ENCODE results near the gene BBS9.

The BBS9 gene

DNA sequence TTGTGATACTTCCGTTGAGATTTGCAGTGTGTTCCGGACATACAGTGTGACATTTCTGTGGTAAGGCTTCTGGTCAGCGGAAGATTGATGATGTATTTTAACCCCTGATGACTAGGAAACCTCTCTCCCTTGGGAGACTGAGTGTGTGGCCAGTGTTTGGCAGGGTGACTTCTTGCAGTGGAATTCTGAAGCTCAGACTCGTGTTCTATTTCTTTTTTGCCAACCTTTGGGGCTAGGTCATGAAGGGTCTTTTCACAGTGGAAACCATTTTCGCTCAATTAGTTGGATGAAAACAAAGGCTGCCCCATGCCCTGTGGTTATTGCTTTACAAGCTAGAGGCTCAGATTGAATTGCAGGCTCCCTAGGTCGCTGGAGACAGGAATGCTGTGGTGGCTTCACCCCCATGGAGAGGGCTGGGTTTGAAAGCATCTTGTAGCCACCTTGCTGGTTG, 288.9 kb downstream of the BBS9 start:
- no peak overlapping the region for H3K9ac ChIP-seq (ENCODE audit: low read depth in 1 of 2, low read length in 2 of 2)
- no peaks in the 10 kb centered on the region for H3K27me3 ChIP-seq (ENCODE audit: control insufficient read depth in 2 of 2, insufficient read depth in 2 of 2, low read length in 2 of 2)
- no peaks in the 10 kb centered on the region for H3K9me3 ChIP-seq (ENCODE audit: control insufficient read depth in 2 of 2, low read length in 2 of 2)
- H3K4me3 ChIP-seq (ENCODE audit: low read length in 2 of 2), result no peak overlapping the region
- no peaks in the 10 kb centered on the region for H3K36me3 ChIP-seq (ENCODE audit: control insufficient read depth in 2 of 2, insufficient read depth in 2 of 2, low read length in 2 of 2)
- H3K27ac ChIP-seq (ENCODE audit: low read depth in 2 of 2, low read length in 2 of 2), result no peak overlapping the region
- H3K4me1 ChIP-seq (ENCODE audit: control insufficient read depth in 2 of 2, insufficient read depth in 2 of 2, low read length in 2 of 2), result no peaks in the 10 kb centered on the region

DNA sequence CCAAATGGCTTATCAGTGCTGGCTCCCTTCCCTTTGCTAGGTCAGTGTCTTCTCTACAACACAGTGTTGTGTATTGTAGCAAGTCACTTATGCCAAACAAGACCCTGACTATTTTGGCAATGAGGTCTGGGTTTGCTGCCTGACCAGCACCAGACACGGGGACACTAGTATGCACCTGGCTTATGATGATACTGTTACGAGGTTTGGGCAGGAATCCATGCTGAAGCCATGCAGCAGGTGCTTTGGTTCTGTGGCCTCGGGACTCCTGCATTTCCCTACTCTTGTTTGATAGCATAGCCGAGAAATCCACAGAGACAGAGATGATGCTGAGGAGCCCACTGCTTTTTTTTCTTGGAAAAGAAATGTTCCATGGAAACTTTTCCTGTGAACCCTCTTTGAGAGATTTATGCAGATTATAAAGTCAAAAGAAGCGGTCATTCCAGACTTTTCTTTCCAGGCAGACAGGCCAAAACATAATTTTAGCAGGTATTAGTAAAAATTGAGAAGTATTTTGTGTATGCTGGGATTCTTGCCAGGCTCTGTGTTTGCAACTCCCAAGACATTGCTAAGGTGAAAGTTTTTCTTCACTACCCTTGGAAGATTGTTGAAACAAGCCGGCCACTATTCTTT, 291.1 kb downstream of the BBS9 start:
- H3K36me3 ChIP-seq (ENCODE audit: control insufficient read depth in 2 of 2, insufficient read depth in 2 of 2, low read length in 2 of 2), result no peaks in the 10 kb centered on the region
- no peaks in the 10 kb centered on the region for H3K27me3 ChIP-seq (ENCODE audit: control insufficient read depth in 2 of 2, insufficient read depth in 2 of 2, low read length in 2 of 2)
- no peaks in the 10 kb centered on the region for H3K9me3 ChIP-seq (ENCODE audit: control insufficient read depth in 2 of 2, low read length in 2 of 2)
- H3K4me1 ChIP-seq (ENCODE audit: control insufficient read depth in 2 of 2, insufficient read depth in 2 of 2, low read length in 2 of 2), result no peaks in the 10 kb centered on the region
- no peak overlapping the region for H3K9ac ChIP-seq (ENCODE audit: low read depth in 1 of 2, low read length in 2 of 2)
- no peak overlapping the region for H3K27ac ChIP-seq (ENCODE audit: low read depth in 2 of 2, low read length in 2 of 2)
- H3K4me3 ChIP-seq (ENCODE audit: low read length in 2 of 2), result no peak overlapping the region

DNA sequence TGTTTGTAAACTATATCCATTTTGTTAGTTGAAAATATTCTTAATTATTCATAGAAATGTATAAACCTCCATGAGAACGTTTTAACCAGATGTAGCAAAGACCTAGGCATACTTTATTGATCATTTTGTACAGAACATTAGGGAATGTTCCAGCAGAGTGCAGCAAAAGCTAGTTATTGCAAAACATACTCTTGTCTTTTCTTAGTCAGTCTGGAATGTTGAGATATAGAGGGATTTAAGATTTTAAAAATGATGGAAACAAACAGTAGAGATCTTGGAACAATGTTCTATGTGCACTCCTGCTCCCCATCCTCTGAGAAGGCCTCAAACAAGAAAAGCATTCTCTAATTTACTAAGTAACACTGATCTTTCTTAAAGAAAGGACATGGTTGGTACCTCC, 292.1 kb downstream of the BBS9 start:
- no peaks in the 10 kb centered on the region for H3K36me3 ChIP-seq (ENCODE audit: control insufficient read depth in 2 of 2, insufficient read depth in 2 of 2, low read length in 2 of 2)
- H3K4me1 ChIP-seq (ENCODE audit: control insufficient read depth in 2 of 2, insufficient read depth in 2 of 2, low read length in 2 of 2), result no peaks in the 10 kb centered on the region
- H3K4me3 ChIP-seq (ENCODE audit: low read length in 2 of 2), result no peak overlapping the region
- H3K9ac ChIP-seq (ENCODE audit: low read depth in 1 of 2, low read length in 2 of 2), result no peak overlapping the region
- H3K27ac ChIP-seq (ENCODE audit: low read depth in 2 of 2, low read length in 2 of 2), result no peak overlapping the region
- no peaks in the 10 kb centered on the region for H3K27me3 ChIP-seq (ENCODE audit: control insufficient read depth in 2 of 2, insufficient read depth in 2 of 2, low read length in 2 of 2)
- H3K9me3 ChIP-seq (ENCODE audit: control insufficient read depth in 2 of 2, low read length in 2 of 2), result no peaks in the 10 kb centered on the region

DNA sequence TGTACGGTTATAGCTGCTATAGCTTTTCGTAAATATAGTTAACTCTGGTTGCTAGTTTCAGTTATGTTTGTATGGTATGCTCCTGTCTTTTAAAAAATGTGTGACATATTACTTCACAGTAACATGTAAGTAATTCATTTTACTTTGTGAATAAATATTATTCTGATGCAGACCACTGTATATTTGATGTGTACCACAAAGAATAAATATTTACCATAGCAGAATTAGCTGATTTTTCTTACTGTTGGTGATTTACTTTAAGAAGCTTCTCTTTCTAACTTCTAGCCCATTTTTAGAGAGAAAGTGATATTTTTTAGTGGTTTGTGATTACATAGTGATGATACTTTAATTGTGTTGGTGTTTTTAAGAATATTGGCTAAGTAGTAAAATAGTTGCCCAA, 292.8 kb downstream of the BBS9 start:
- H3K9ac ChIP-seq (ENCODE audit: low read depth in 1 of 2, low read length in 2 of 2), result no peak overlapping the region
- no peak overlapping the region for H3K27ac ChIP-seq (ENCODE audit: low read depth in 2 of 2, low read length in 2 of 2)
- H3K9me3 ChIP-seq (ENCODE audit: control insufficient read depth in 2 of 2, low read length in 2 of 2), result no peaks in the 10 kb centered on the region
- H3K27me3 ChIP-seq (ENCODE audit: control insufficient read depth in 2 of 2, insufficient read depth in 2 of 2, low read length in 2 of 2), result no peaks in the 10 kb centered on the region
- no peak overlapping the region for H3K4me3 ChIP-seq (ENCODE audit: low read length in 2 of 2)
- H3K4me1 ChIP-seq (ENCODE audit: control insufficient read depth in 2 of 2, insufficient read depth in 2 of 2, low read length in 2 of 2), result no peaks in the 10 kb centered on the region
- no peaks in the 10 kb centered on the region for H3K36me3 ChIP-seq (ENCODE audit: control insufficient read depth in 2 of 2, insufficient read depth in 2 of 2, low read length in 2 of 2)

DNA sequence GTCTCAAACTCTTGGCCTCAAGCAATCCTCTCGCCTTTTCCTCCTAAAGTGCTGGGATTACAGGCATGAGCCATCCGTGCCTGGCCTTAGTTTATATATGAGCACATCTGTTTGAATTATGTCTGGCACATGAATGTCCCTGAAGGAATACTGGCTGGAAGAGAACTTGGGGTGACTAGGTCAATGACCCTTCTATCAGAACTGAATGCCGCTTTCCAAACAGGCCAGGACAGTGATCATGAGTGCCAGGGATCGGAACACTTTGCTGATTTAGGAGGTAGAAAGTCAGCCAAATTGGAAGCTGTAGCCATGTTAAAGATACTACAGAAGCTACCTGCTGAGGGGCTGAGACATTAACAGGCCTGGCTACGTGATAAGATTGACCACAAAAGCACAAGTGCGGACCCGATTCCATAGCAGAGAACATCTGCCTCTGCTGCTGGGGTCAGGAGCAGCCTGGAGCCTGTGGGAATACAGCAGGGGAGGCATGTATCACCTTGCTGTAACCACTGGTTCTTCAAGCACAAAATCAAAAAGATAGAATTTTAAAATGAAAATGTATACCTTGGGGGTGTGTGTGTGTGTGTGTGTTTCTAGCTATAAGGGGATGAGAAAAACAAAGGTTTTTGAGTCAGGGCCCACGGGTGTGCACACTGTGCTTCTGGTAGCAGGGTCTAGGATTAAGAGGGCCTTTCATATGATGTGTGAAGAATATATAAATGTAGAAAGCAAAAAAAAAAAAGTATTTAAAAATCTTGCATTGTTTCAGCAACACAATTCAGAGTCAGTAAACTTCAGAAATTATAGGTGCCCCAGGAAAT, 293.7 kb downstream of the BBS9 start:
- no peaks in the 10 kb centered on the region for H3K9me3 ChIP-seq (ENCODE audit: control insufficient read depth in 2 of 2, low read length in 2 of 2)
- no peak overlapping the region for H3K4me3 ChIP-seq (ENCODE audit: low read length in 2 of 2)
- H3K9ac ChIP-seq (ENCODE audit: low read depth in 1 of 2, low read length in 2 of 2), result no peak overlapping the region
- H3K27me3 ChIP-seq (ENCODE audit: control insufficient read depth in 2 of 2, insufficient read depth in 2 of 2, low read length in 2 of 2), result no peaks in the 10 kb centered on the region
- no peaks in the 10 kb centered on the region for H3K36me3 ChIP-seq (ENCODE audit: control insufficient read depth in 2 of 2, insufficient read depth in 2 of 2, low read length in 2 of 2)
- H3K4me1 ChIP-seq (ENCODE audit: control insufficient read depth in 2 of 2, insufficient read depth in 2 of 2, low read length in 2 of 2), result no peaks in the 10 kb centered on the region
- no peak overlapping the region for H3K27ac ChIP-seq (ENCODE audit: low read depth in 2 of 2, low read length in 2 of 2)

DNA sequence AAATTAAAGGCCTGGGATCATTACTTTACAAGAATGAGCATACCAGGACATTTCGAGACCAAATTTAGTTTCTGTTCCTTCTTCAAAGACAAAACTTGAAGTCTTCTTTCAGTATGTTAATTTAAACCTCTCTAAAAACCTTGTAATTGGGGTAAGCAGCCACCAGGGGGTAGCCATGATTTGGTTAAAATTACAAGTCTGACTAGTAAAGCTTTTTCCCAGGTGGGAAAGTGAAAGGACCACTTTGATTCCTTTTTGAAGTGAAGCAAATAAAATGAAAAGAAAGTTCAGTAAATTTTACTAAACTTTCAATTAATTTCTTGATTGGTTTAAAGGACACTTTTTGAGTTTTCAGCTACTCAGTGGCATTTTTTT, 294.3 kb downstream of the BBS9 start:
- Histone ChIP-seq H3K27me3 (ENCODE audit: control insufficient read depth in 2 of 2, insufficient read depth in 2 of 2, low read length in 2 of 2) (no peaks in the 10 kb centered on the region), H3K9ac (ENCODE audit: low read depth in 1 of 2, low read length in 2 of 2) (no peak overlapping the region), H3K27ac (ENCODE audit: low read depth in 2 of 2, low read length in 2 of 2) (no peak overlapping the region), H3K4me3 (ENCODE audit: low read length in 2 of 2) (no peak overlapping the region), H3K4me1 (ENCODE audit: control insufficient read depth in 2 of 2, insufficient read depth in 2 of 2, low read length in 2 of 2) (no peaks in the 10 kb centered on the region), H3K36me3 (ENCODE audit: control insufficient read depth in 2 of 2, insufficient read depth in 2 of 2, low read length in 2 of 2) (no peaks in the 10 kb centered on the region), H3K9me3 (ENCODE audit: control insufficient read depth in 2 of 2, low read length in 2 of 2) (no peaks in the 10 kb centered on the region)

DNA sequence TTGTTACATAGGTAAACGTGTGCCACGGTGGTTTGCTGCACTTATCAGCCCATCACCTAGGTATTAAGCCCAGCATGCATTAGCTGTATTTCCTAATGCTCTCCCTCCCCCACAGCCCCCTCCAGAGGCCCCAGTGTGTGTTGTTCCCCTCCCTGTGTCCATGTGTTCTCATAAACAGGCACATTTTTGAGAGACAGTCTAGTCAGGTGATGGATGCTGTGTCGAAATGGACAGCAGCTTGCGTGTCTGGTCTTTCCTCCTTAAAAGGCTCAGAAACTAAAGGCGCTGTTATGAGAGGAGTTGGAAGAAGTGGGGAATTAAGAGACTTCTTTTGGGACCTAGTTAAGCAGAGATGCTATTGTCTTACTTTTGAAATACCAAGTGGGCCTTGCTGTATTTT, 296.0 kb downstream of the BBS9 start:
- H3K9ac ChIP-seq (ENCODE audit: low read depth in 1 of 2, low read length in 2 of 2), result no peak overlapping the region
- H3K4me1 ChIP-seq (ENCODE audit: control insufficient read depth in 2 of 2, insufficient read depth in 2 of 2, low read length in 2 of 2), result no peaks in the 10 kb centered on the region
- no peak overlapping the region for H3K27ac ChIP-seq (ENCODE audit: low read depth in 2 of 2, low read length in 2 of 2)
- no peak overlapping the region for H3K4me3 ChIP-seq (ENCODE audit: low read length in 2 of 2)
- H3K36me3 ChIP-seq (ENCODE audit: control insufficient read depth in 2 of 2, insufficient read depth in 2 of 2, low read length in 2 of 2), result no peaks in the 10 kb centered on the region
- H3K9me3 ChIP-seq (ENCODE audit: control insufficient read depth in 2 of 2, low read length in 2 of 2), result no peaks in the 10 kb centered on the region
- H3K27me3 ChIP-seq (ENCODE audit: control insufficient read depth in 2 of 2, insufficient read depth in 2 of 2, low read length in 2 of 2), result no peaks in the 10 kb centered on the region

DNA sequence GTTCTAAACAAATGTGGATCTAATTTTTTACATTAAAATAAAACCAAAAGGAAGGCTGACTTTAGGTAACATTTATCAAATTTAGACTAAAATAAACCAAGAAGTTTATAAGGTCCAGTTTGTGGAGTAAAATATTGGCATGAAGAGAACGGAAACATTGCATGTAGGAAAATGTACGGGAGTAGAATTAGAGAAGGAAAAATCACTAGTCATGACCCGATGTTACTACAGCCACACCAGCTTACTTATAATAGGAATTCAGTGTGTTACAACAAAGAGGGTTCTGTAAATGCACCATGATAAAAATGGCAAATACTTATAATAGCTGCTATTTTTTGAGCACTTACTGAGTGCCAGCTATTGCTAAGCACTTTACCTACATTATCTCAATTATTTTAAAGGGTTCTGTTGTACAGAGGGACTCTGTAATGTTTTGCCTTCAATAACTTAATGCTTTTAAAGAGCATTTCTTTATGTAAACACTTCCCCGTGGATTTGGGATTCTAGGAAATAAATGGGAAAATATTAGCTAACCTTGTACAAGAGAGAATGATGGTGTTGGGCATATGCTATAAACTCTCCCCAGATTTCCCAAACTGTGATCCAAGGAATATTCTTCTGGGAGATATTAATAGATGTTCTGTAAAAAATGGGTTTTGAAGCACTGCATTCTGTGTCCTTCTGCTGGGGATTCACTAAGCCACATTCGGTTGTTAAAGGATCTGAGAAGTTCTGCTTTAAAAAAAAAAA, 296.7 kb downstream of the BBS9 start:
- Histone ChIP-seq H3K4me3 (ENCODE audit: low read length in 2 of 2) (no peak overlapping the region), H3K27me3 (ENCODE audit: control insufficient read depth in 2 of 2, insufficient read depth in 2 of 2, low read length in 2 of 2) (no peaks in the 10 kb centered on the region), H3K4me1 (ENCODE audit: control insufficient read depth in 2 of 2, insufficient read depth in 2 of 2, low read length in 2 of 2) (no peaks in the 10 kb centered on the region), H3K9ac (ENCODE audit: low read depth in 1 of 2, low read length in 2 of 2) (no peak overlapping the region), H3K9me3 (ENCODE audit: control insufficient read depth in 2 of 2, low read length in 2 of 2) (no peaks in the 10 kb centered on the region), H3K36me3 (ENCODE audit: control insufficient read depth in 2 of 2, insufficient read depth in 2 of 2, low read length in 2 of 2) (no peaks in the 10 kb centered on the region), H3K27ac (ENCODE audit: low read depth in 2 of 2, low read length in 2 of 2) (no peak overlapping the region)

DNA sequence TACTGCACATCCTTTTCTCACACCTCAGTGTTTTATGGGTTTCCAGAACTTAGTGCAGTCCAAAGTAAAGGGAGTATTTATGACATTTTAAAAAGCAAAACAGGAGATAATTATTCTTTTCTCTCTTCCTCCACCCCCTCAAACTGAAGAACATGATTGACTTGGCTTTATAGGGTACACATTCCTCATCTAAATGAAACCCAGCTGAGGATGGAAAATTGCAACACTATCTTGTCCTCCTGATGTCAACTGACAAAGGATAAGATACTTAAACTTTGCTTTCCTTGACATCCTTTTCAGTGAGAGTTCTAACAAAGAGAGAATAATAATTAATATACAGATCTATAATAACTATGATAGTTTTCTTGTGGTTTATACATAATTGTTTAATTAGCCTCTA, 299.1 kb downstream of the BBS9 start:
- Histone ChIP-seq H3K9ac (ENCODE audit: low read depth in 1 of 2, low read length in 2 of 2) (no peak overlapping the region), H3K27ac (ENCODE audit: low read depth in 2 of 2, low read length in 2 of 2) (no peak overlapping the region), H3K27me3 (ENCODE audit: control insufficient read depth in 2 of 2, insufficient read depth in 2 of 2, low read length in 2 of 2) (no peaks in the 10 kb centered on the region), H3K9me3 (ENCODE audit: control insufficient read depth in 2 of 2, low read length in 2 of 2) (no peaks in the 10 kb centered on the region), H3K4me1 (ENCODE audit: control insufficient read depth in 2 of 2, insufficient read depth in 2 of 2, low read length in 2 of 2) (no peaks in the 10 kb centered on the region), H3K36me3 (ENCODE audit: control insufficient read depth in 2 of 2, insufficient read depth in 2 of 2, low read length in 2 of 2) (no peaks in the 10 kb centered on the region), H3K4me3 (ENCODE audit: low read length in 2 of 2) (no peak overlapping the region)

DNA sequence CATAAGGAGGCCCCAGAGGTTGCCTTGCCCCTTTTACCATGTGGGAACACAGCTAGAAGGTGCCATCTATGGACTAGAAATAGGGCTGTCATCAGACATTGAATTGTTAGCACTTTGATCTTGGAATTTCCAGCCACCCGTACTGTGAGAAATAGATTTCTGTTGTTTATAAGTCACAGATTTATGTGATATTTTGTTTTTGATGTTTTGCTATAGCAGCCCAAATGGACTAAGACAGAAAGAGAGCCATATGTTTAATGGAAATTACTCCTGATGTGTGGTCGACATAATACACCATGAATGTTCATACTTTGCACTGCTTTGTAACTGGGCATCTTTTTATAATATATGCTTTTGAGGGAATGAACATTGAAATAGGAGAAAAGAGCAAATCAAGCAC, 302.2 kb downstream of the BBS9 start:
- Histone ChIP-seq H3K27me3 (ENCODE audit: control insufficient read depth in 2 of 2, insufficient read depth in 2 of 2, low read length in 2 of 2) (no peaks in the 10 kb centered on the region), H3K9me3 (ENCODE audit: control insufficient read depth in 2 of 2, low read length in 2 of 2) (no peaks in the 10 kb centered on the region), H3K36me3 (ENCODE audit: control insufficient read depth in 2 of 2, insufficient read depth in 2 of 2, low read length in 2 of 2) (no peaks in the 10 kb centered on the region), H3K9ac (ENCODE audit: low read depth in 1 of 2, low read length in 2 of 2) (no peak overlapping the region), H3K4me3 (ENCODE audit: low read length in 2 of 2) (no peak overlapping the region), H3K4me1 (ENCODE audit: control insufficient read depth in 2 of 2, insufficient read depth in 2 of 2, low read length in 2 of 2) (no peaks in the 10 kb centered on the region), H3K27ac (ENCODE audit: low read depth in 2 of 2, low read length in 2 of 2) (no peak overlapping the region)

Data from mucosa of rectum (tissue), 2 donors.